Measurements from ENCODE around the gene FLT3LG. TPM values are rescaled to one million over a fixed set of nuclear protein-coding genes. Genes with fewer than 3 reads are reported as not detected.

Gene FLT3LG
- total and polyA plus RNA-seq, 2 of the 8 experiments (the other 6 are each of a cell fraction or from before 2014, with no cell fraction given), result 1.6 to 3.2 TPM

DNA sequence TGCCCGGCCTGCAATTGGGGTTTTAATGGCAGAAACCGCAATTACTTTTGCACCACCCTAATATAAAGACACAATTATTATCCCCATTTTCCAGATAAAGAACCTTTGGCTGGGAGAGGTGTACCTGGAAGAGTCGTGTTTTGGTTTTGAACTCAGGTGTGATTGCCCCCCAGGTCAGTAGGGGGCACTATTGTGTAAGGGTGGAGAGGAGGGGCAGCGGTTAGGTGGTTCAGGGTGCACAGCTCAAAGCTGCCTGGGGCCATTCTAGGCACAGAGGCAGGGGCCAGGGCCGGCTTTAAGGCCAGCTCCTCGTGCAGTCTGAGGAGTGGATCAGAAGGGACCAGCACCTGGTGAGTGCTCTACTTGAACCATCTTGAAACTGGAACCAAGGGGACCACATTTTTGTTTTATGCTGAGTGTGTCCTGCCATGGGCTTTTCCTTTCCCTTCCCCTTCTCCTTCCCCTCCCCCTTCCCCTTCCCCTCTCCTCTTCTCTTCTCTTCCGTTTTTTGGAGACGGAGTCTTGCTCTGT, 32.6 kb downstream of the FLT3LG start:
- Histone ChIP-seq H3K27me3 (replicated peaks in 1 of 4; ENCODE audit: control insufficient read depth in 3 of 4, extremely low read depth in 1 of 4, insufficient read depth in 3 of 4, low read length in 3 of 4) (no peaks in the 10 kb centered on the region; a peak in 1 of 7 replicates), H4K8ac (ENCODE audit: extremely low read depth, insufficient read depth, low read length) (no peak overlapping the region), H2AK5ac (ENCODE audit: low read depth, low read length) (no peak overlapping the region), H2BK15ac (ENCODE audit: low read length) (no peak overlapping the region), H3K4me2 (ENCODE audit: insufficient read depth in 1 of 2, low read depth in 2 of 2, low read length in 2 of 2) (peak overlapping the region in 1 of 2 experiments; percentile 48; a peak in 2 of 4 replicates), H2BK120ac (replicated peaks; ENCODE audit: low read depth, low read length) (peak overlapping the region; percentile 78), H3K9me3 (ENCODE audit: insufficient read depth in 2 of 2, low read depth in 1 of 2, low read length in 1 of 2) (no peaks in the 10 kb centered on the region), H3K27ac (ENCODE audit: low read depth, low read length) (no peak overlapping the region), H3K4me1 (replicated peaks in 1 of 4; ENCODE audit: control insufficient read depth in 3 of 4, insufficient read depth in 4 of 4, low read length in 3 of 4) (peaks cover 0 to 2% (median under 1%) of the 10 kb centered on the region in 4 experiments; a peak in 4 of 7 replicates), H2AFZ (ENCODE audit: low read length) (peak overlapping the region; percentile 58; the same call in 1 of the 2 replicates), H3K36me3 (ENCODE audit: control insufficient read depth in 2 of 4, insufficient read depth in 4 of 4, low read length in 3 of 4) (no peaks in the 10 kb centered on the region), H4K5ac (ENCODE audit: insufficient read length, low read depth, low read length) (peak overlapping the region; percentile 39), H2BK5ac (ENCODE audit: low read depth, low read length) (0 out of 2 replicates have a peak overlapping the region, but pooled peaks have one; percentile 44), H3K4ac (replicated peaks; ENCODE audit: insufficient read length, low read depth, low read length) (no peak overlapping the region), H3K4me3 (ENCODE audit: extremely low read depth in 1 of 4, insufficient read depth in 2 of 4, low read depth in 3 of 4, low read length in 4 of 4) (peak overlapping the region in 1 of 4 experiments; percentile 29; a peak in 1 of 8 replicates), H3K18ac (ENCODE audit: extremely low read depth, low read length) (no peak overlapping the region), H2BK20ac (ENCODE audit: low read length) (no peak overlapping the region), H3K23ac (ENCODE audit: insufficient read length) (no peak overlapping the region), H3K79me2 (ENCODE audit: control insufficient read depth in 1 of 2, insufficient read depth in 2 of 2, low read length in 2 of 2) (no peaks in the 10 kb centered on the region), H4K91ac (replicated peaks; ENCODE audit: insufficient read length, low read length) (peak overlapping the region; percentile 85), H2BK12ac (ENCODE audit: low read depth, low read length) (no peak overlapping the region), H3K79me1 (ENCODE audit: low read depth, low read length) (no peaks in the 10 kb centered on the region), H4K20me1 (replicated peaks in 1 of 2; ENCODE audit: control insufficient read depth in 1 of 2, insufficient read depth in 2 of 2, low read length in 2 of 2) (no peaks in the 10 kb centered on the region), H3K14ac (ENCODE audit: insufficient read length) (no peak overlapping the region), H3K9ac (replicated peaks in 1 of 4; ENCODE audit: extremely low read depth in 1 of 4, low read depth in 3 of 4, low read length in 3 of 4) (no peak overlapping the region), H3K56ac (replicated peaks; ENCODE audit: insufficient read length, low read depth, low read length) (peak overlapping the region; percentile 77), H3K23me2 (ENCODE audit: low read depth, low read length) (no peaks in the 10 kb centered on the region)
- peak; percentile 82 for FAIRE-seq
- WGBS, 2 experiments (ENCODE audit: extremely low coverage in 1 of 2, insufficient coverage in 1 of 2, insufficient read length in 1 of 2, insufficient replicate concordance in 2 of 2, low coverage in 1 of 2, low lambda C conversion rate in 2 of 2, missing lambda C conversion rate in 1 of 2), result 15% methylated on average over 5 of the region's 8 CpGs; no CpG with 5 or more reads in 1 of the 2 experiments
- DNase-seq (ENCODE audit: low read depth in 1 of 2, low spot score in 2 of 2), result peak in 1 of 2 experiments; percentile 95
- POLR2A ChIA-PET (ENCODE audit: partially characterized antibody), result interaction anchor here (0.5 to 4.2 kb wide), 5 partner anchors 18 to 543 kb away, joined by 3 to 18 read pairs (median 6); partner anchors contain the start of gene RPL13A
- CTCF ChIA-PET (ENCODE audit: partially characterized antibody), result interaction anchor here (0.6 to 3.4 kb wide), 17 partner anchors 14 to 176 kb away, joined by 3 to 19 read pairs (median 4); partner anchors contain the start of gene PRRG2
- TF ChIP-seq JUN (IDR thresholded peaks at IDR 0.05; ENCODE audit: low read depth, low read length), result no peak
- no peak for TF ChIP-seq POU5F1 (IDR thresholded peaks at IDR 0.05; ENCODE audit: low read depth, low read length)
- TF ChIP-seq CBX8 (IDR thresholded peaks at IDR 0.05; ENCODE audit: borderline replicate concordance, low read depth, low read length), result no peak
- peak; percentile 96 to 98 for TF ChIP-seq RAD21 (IDR thresholded peaks at IDR 0.05 in 1 of 2, conservative IDR thresholded peaks at IDR 0.05 in 1 of 2; ENCODE audit: low read depth in 2 of 2, low read length in 2 of 2)
- no peak for TF ChIP-seq TEAD4 (IDR thresholded peaks at IDR 0.05; ENCODE audit: low read depth, low read length)
- peak; percentile 98 for TF ChIP-seq YY1 (IDR thresholded peaks at IDR 0.05; ENCODE audit: low read depth, low read length)
- TF ChIP-seq, protein P1, sequence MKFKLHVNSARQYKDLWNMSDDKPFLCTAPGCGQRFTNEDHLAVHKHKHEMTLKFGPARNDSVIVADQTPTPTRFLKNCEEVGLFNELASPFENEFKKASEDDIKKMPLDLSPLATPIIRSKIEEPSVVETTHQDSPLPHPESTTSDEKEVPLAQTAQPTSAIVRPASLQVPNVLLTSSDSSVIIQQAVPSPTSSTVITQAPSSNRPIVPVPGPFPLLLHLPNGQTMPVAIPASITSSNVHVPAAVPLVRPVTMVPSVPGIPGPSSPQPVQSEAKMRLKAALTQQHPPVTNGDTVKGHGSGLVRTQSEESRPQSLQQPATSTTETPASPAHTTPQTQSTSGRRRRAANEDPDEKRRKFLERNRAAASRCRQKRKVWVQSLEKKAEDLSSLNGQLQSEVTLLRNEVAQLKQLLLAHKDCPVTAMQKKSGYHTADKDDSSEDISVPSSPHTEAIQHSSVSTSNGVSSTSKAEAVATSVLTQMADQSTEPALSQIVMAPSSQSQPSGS (IDR thresholded peaks at IDR 0.05; ENCODE audit: low read length), result no peak
- TF ChIP-seq BACH1 (IDR thresholded peaks at IDR 0.05; ENCODE audit: low read length), result no peak
- no peak for TF ChIP-seq FOSL1 (IDR thresholded peaks at IDR 0.05; ENCODE audit: insufficient read depth, low read depth, low read length)
- no peak for TF ChIP-seq GABPA (IDR thresholded peaks at IDR 0.05; ENCODE audit: borderline replicate concordance, insufficient read depth, low read length)

Measured in H1 (cell line).